Ishikawa (cell line): Measurements from ENCODE around the gene RIC1.

ENCODE experiments used
- CEBPB ChIP-seq: IDR thresholded peaks from 2 replicates; pipeline ENCODE4 v1.6.1; 2012
- CREB1 ChIP-seq: IDR thresholded peaks from 2 replicates; pipeline ENCODE4 v1.6.1; 2012; ENCODE audit warnings: low read depth
- EGR1 ChIP-seq: IDR thresholded peaks from 2 replicates; pipeline ENCODE4 v1.6.1; 2012
- EP300 ChIP-seq: IDR thresholded peaks from 2 replicates; pipeline ENCODE4 v1.6.1; 2012; ENCODE audit warnings: borderline replicate concordance
- FOXM1 ChIP-seq: IDR thresholded peaks from 2 replicates; pipeline ENCODE4 v1.6.1; 2012; ENCODE audit warnings: low read depth, borderline replicate concordance
- NFIC ChIP-seq: IDR thresholded peaks from 2 replicates; pipeline ENCODE4 v1.6.1; 2012
- RAD21 ChIP-seq: IDR thresholded peaks from 2 replicates; pipeline ENCODE4 v1.6.1; 2012; ENCODE audit warnings: low read depth
- TAF1 ChIP-seq: IDR thresholded peaks from 2 replicates; pipeline ENCODE4 v1.6.1; 2012; ENCODE audit warnings: low read depth, mild to moderate bottlenecking
- TCF12 ChIP-seq: IDR thresholded peaks from 2 replicates; pipeline ENCODE4 v1.6.1; 2012; ENCODE audit warnings: low read depth
- TEAD4 ChIP-seq: IDR thresholded peaks from 2 replicates; pipeline ENCODE4 v1.6.1; 2012
- YY1 ChIP-seq: IDR thresholded peaks from 2 replicates; pipeline ENCODE4 v1.6.1; 2012; ENCODE audit warnings: low read depth
- TF ChIP-seq, protein P1 (sequence below): IDR thresholded peaks from 2 replicates; pipeline ENCODE4 v1.6.1; 2012
- TF ChIP-seq, protein P2 (sequence below): IDR thresholded peaks from 2 replicates; pipeline ENCODE4 v1.6.1; 2012
- TF ChIP-seq, protein P3 (sequence below): IDR thresholded peaks from 2 replicates; pipeline ENCODE4 v1.6.1; 2012; ENCODE audit warnings: low read depth, mild to moderate bottlenecking

Gene RIC1

DNA sequence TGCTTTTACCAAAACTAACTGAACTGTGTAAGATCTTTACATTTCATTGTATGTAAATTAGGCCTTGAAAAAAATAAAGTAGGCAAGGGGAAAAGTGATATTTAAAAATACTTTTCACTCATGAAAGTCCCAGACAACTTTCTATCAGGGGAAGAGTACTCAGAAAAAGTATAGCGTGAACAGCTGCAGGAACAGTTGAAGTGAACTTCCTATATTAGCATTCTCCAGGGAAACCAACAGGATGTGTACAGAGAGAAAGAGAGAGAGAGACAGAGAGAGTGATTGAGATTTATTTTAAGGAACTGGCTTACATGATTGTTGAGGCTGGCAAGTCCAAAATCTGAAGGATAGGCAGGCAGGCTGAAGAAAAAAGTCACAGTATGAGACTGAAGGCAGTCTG is 162.0 kb downstream of the RIC1 start:
- no peak for TF ChIP-seq NFIC
- no peak for TF ChIP-seq TEAD4
- TF ChIP-seq EP300: no peak

DNA sequence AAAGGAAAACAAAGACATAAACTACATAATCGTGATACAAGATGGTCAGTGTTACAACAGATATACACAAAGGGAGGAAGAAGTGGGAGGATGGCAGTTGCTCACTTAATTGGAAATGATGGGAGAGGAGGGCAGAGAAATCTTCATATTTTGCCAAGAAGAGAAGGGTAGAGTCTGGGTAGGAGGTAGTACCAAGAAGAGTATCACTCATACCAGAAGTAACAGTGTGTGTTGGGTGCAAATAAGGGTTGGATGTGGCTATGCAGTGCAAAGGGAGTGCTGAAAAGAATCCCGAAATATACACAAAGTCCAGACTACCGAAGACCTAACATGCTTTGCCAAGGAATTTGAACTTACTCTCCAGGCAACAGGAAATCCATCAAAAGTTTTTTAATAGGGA is 163.0 kb downstream of the RIC1 start:
- TF ChIP-seq TEAD4: no peak
- no peak for TF ChIP-seq YY1
- no peak for TF ChIP-seq CREB1
- no peak for TF ChIP-seq TAF1
- no peak for TF ChIP-seq CEBPB
- TF ChIP-seq, protein P1, sequence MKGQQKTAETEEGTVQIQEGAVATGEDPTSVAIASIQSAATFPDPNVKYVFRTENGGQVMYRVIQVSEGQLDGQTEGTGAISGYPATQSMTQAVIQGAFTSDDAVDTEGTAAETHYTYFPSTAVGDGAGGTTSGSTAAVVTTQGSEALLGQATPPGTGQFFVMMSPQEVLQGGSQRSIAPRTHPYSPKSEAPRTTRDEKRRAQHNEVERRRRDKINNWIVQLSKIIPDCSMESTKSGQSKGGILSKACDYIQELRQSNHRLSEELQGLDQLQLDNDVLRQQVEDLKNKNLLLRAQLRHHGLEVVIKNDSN: no peak
- TF ChIP-seq, protein P2, sequence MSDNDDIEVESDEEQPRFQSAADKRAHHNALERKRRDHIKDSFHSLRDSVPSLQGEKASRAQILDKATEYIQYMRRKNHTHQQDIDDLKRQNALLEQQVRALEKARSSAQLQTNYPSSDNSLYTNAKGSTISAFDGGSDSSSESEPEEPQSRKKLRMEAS: no peak
- TF ChIP-seq EP300: no peak

DNA sequence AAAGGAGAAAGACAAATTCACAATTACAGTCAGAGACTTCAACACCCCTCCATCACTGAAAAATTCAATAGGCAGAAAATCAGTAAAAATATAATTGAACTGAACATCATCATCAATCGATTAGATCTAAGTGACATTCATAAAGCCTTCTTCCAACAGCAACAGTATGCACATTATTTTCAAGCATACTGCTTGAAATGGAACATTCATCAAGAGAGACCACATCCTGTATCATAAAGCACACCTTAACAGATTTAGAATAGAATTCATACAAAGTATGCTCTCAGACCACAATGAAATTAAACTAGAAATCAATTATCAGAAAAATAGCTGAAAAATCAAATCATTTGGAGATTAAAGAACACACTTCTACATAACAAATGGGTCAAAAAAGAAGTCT is 164.9 kb downstream of the RIC1 start:
- TF ChIP-seq NFIC (no peak), TCF12 (no peak), YY1 (no peak), CREB1 (no peak), EGR1 (no peak), RAD21 (no peak)
- TF ChIP-seq, protein P2: no peak
- TF ChIP-seq, protein P3, sequence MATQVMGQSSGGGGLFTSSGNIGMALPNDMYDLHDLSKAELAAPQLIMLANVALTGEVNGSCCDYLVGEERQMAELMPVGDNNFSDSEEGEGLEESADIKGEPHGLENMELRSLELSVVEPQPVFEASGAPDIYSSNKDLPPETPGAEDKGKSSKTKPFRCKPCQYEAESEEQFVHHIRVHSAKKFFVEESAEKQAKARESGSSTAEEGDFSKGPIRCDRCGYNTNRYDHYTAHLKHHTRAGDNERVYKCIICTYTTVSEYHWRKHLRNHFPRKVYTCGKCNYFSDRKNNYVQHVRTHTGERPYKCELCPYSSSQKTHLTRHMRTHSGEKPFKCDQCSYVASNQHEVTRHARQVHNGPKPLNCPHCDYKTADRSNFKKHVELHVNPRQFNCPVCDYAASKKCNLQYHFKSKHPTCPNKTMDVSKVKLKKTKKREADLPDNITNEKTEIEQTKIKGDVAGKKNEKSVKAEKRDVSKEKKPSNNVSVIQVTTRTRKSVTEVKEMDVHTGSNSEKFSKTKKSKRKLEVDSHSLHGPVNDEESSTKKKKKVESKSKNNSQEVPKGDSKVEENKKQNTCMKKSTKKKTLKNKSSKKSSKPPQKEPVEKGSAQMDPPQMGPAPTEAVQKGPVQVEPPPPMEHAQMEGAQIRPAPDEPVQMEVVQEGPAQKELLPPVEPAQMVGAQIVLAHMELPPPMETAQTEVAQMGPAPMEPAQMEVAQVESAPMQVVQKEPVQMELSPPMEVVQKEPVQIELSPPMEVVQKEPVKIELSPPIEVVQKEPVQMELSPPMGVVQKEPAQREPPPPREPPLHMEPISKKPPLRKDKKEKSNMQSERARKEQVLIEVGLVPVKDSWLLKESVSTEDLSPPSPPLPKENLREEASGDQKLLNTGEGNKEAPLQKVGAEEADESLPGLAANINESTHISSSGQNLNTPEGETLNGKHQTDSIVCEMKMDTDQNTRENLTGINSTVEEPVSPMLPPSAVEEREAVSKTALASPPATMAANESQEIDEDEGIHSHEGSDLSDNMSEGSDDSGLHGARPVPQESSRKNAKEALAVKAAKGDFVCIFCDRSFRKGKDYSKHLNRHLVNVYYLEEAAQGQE: no peak
- TF ChIP-seq, protein P1: no peak

DNA sequence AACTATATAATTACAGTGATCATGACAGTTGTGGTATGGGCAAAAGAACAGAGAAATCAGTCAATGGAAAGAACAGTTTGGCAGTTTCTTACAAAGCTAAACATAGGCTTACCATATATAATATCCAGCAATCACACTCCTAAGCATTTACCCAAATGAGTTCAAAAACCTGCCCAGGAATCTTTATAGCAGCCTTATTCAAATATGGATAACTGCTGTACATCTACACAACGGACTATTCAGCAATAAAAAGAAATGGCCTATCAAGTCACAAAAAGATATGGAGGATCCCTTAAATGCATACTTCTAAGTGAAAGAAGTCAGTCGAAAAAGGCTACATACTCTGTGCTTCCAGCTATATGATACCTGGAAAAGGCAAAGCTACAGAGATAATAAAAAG is 167.4 kb downstream of the RIC1 start:
- no peak for TF ChIP-seq EP300
- TF ChIP-seq, protein P3: no peak

DNA sequence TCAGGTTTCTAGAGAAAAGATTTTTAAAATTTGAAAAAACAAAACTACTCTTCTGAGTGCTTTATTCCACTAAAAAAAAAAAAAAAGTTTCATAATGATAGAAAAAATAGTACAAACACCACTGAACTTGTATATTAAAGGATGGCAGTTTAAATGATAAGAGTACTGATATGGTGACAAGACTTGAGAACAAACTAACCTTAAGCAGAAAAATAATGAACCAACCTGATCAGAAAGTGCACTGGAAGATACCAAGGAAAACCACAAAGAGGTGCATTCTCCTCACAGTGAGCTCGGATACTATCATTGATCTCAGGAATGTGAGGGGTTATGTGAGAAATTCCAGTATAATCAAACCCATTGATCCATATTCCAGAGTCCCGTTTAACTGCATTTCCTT is 169.7 kb downstream of the RIC1 start:
- TF ChIP-seq TCF12 (no peak), FOXM1 (no peak), YY1 (no peak), TAF1 (no peak), EGR1 (no peak), NFIC (no peak), RAD21 (no peak), CEBPB (no peak), EP300 (no peak)
- TF ChIP-seq, protein P1: no peak
- TF ChIP-seq, protein P3: no peak
- TF ChIP-seq, protein P2: no peak
